GM21619 (cell line): Measurements from ENCODE around the gene ECEL1.

Experiments used
- ATAC-seq: cut with Tn5 transposase; IDR thresholded peaks from one replicate; pipeline ENCODE4 v1.9.1; 2021; ENCODE audit not compliant: unreplicated experiment

The ECEL1 gene

DNA sequence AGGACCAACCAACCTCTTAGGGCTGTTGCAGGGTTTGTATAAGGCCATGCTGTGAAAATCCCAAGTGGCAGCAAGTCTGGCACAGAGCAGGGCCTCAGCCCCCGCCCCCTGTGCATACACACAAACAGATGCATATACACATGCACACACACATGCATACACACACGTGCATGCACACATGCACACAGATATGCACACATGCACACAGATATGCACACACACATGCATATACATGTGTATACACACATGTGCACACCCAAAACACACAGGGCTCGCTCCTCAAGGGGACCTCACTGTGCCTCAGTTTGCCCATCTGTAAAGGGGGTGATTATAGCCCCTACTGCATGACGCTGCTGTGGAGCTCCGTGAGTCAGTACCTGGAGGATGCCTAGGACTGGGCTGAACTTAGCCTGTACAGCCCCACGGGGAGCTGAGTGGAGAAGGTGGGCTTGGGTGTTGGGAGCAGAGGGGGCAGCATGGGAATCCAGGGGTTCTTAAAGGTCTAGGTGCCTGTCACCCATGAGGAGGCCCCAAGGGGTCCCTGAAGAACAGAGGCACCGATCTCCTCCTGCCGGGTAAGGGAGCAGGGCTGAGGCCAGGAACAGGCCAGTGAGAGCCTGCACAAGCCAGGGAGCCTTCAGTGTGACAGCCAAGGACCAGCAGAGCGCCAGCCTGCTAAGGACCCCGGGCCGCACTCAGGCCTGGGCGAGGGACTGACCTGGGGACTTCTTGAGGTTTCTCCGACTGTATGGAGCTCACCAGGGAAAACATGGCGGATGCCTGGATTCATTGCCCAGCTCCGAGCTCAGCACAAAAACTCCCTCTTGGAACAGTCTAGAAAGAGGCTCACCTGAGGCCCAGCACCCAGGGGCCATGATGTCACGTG, 55.7 kb downstream of the ECEL1 start:
- no peak for ATAC-seq
